OCI-LY7 (cell line): Measurements from ENCODE around the gene PLA2G12A. TPM values are rescaled to one million over a fixed set of nuclear protein-coding genes. Genes with fewer than 3 reads are reported as not detected.

ENCODE experiments used
- BruUV-seq: library from RNA; stranded (reverse); fragments of 400-500 nt; replicated peaks from 2 replicates; lab custom pipeline; 2021; lab: Mats Ljungman, UMichigan
- CTCF ChIA-PET: fragments of 300-600 bp; sonication (Branson Sonifier 250); formaldehyde crosslinking; loops from one replicate; lab custom pipeline; 2022; ENCODE audit warnings: antibody characterized with exemption; ENCODE audit not compliant: unreplicated experiment; lab: Charles Lee
- POLR2A ChIA-PET: fragments of 300-600 bp; sonication (Branson Sonifier 250); formaldehyde crosslinking; loops from one replicate; lab custom pipeline; 2022; ENCODE audit warnings: antibody characterized with exemption; lab: Charles Lee
- DNase-seq: peaks from one replicate; pipeline ENCODE4 v3.0.0-alpha.2; 2015; ENCODE audit warnings: low spot score
- H2AFZ ChIP-seq: fragments of 200-600 bp; sonication (generic), shearing (Covaris generic); 2 replicates; pipeline ENCODE4 v1.6.1; 2014; ENCODE audit warnings: mild to moderate bottlenecking, antibody characterized with exemption, low read length, moderate library complexity
- H3K27ac ChIP-seq: fragments of 200-600 bp; sonication (generic); 2 replicates; pipeline ENCODE4 v1.5.1; 2014; ENCODE audit warnings: mixed run types, low read depth, mild to moderate bottlenecking, moderate library complexity, low read length, inconsistent platforms; ENCODE audit not compliant: poor library complexity, severe bottlenecking
- H3K36me3 ChIP-seq: fragments of 200-600 bp; sonication (generic); 2 replicates; pipeline ENCODE4 v1.6.1; 2014; ENCODE audit warnings: mild to moderate bottlenecking, antibody characterized with exemption, low read length, moderate library complexity, mixed read lengths; ENCODE audit not compliant: insufficient read depth
- H3K4me1 ChIP-seq: fragments of 200-600 bp; sonication (generic); 2 replicates; pipeline ENCODE4 v1.5.1; 2014; ENCODE audit warnings: mild to moderate bottlenecking, low read length; ENCODE audit not compliant: insufficient read depth, poor library complexity, severe bottlenecking
- H3K4me2 ChIP-seq: fragments of 200-600 bp; sonication (generic); 2 replicates; pipeline ENCODE4 v1.6.1; 2014; ENCODE audit warnings: mild to moderate bottlenecking, low read length
- H3K4me3 ChIP-seq: fragments of 200-600 bp; sonication (generic); 2 replicates; pipeline ENCODE4 v1.5.1; 2014; ENCODE audit warnings: mild to moderate bottlenecking, low read depth, low read length; ENCODE audit not compliant: poor library complexity, severe bottlenecking
- H3K79me2 ChIP-seq: fragments of 200-600 bp; sonication (generic); 2 replicates; pipeline ENCODE4 v1.6.1; 2016; ENCODE audit warnings: low read depth, mild to moderate bottlenecking, low read length, moderate library complexity, mixed read lengths; ENCODE audit not compliant: insufficient read depth
- H3K9me2 ChIP-seq: fragments of 200-600 bp; sonication (generic); 2 replicates; pipeline ENCODE4 v1.6.1; 2016; ENCODE audit warnings: mild to moderate bottlenecking, low read length, mixed read lengths; ENCODE audit not compliant: insufficient read depth
- H3K9me3 ChIP-seq: fragments of 200-600 bp; sonication (generic); 2 replicates; pipeline ENCODE4 v1.6.1; 2014; ENCODE audit warnings: mild to moderate bottlenecking, mixed run types, low read length, mixed read lengths
- H4K20me1 ChIP-seq: fragments of 200-600 bp; sonication (generic); 2 replicates; pipeline ENCODE4 v1.6.1; 2014; ENCODE audit warnings: mild to moderate bottlenecking, antibody characterized with exemption, low read length, moderate library complexity, mixed read lengths; ENCODE audit not compliant: insufficient read depth
- EZH2phosphoT487 ChIP-seq: fragments of 200-600 bp; sonication (generic); IDR thresholded peaks from 2 replicates; pipeline ENCODE4 v1.6.1; 2018; ENCODE audit warnings: low read depth, borderline replicate concordance, mild to moderate bottlenecking, mixed run types, antibody characterized with exemption, low read length, moderate library complexity, mixed read lengths
- intact Hi-C: fragments of 100-400 bp; cut with micrococcal nuclease; formaldehyde crosslinking; loops from one replicate; pipeline ENCODE4 v1.10.0; 2022; ENCODE audit not compliant: unreplicated experiment
- total RNA-seq, 2 experiments: library from RNA; depleted of rRNA in 1 of 2; stranded (reverse); fragments of >200 nt in 1 of 2; shearing (Covaris generic) in 1 of 2; gene quantifications; 2 replicates each; pipeline ENCODE4 v1.2.3, GENCODE V29; 2014 to 2022
- TF ChIP-seq, protein P1 (sequence below): fragments of 200-600 bp; sonication (generic); conservative IDR thresholded peaks from 2 replicates; pipeline ENCODE4 v1.5.1; 2014; ENCODE audit warnings: mild to moderate bottlenecking, antibody characterized with exemption, low read length, moderate library complexity, mixed read lengths

Gene PLA2G12A
- total RNA-seq, 2 experiments from 2014 or later, result 18.1 to 35.9 TPM

DNA sequence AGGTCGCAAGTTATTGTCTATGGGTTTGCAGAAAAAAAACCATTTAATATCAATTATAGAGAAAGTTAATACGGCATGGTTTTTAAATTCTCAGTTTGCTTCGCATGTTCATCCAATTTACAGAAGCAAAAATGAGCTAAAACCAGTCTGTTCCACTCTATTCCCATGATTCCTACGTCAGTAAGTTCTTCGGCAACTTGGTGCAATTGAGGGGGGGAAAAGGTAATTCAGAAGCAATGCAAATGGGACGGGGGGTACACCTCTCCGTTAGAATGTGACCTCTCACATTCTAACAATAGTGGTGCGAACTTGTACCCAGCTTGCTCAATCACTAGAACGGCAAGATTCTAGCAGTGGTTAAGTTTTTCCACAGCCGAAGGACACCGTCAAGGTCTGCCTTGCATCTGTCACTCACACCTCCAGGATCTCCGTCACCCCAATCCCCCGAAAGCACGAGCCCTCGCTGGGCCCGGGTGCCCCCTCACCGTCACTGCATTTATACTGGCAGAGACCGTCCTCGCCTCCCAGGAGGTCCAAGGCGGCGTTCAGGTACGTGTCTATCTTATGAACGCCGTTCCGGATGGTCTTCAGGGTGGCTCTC, 653 bp downstream of the PLA2G12A start:
- no peak overlapping the region for H3K27ac ChIP-seq
- H2AFZ ChIP-seq, result peak overlapping the region; percentile 82
- peaks cover 21% of the 10 kb centered on the region for H3K4me1 ChIP-seq
- H3K9me2 ChIP-seq, result no peaks in the 10 kb centered on the region
- BruUV-seq, result no TSS peak
- no peaks in the 10 kb centered on the region for H3K9me3 ChIP-seq
- H3K4me3 ChIP-seq, result peak overlapping the region; percentile 79
- intact Hi-C loops, result loop anchor here (2.0 to 5.0 kb wide), 3 partner anchors 26 to 297 kb away; partner anchors contain the start of genes CASP6, GAR1 and SEC24B
- peaks cover 14% of the 10 kb centered on the region for H3K36me3 ChIP-seq
- no peaks in the 10 kb centered on the region for H4K20me1 ChIP-seq
- CTCF ChIA-PET, result no interaction called here
- POLR2A ChIA-PET, result interaction anchor here (0.7 to 1.2 kb wide), 3 partner anchors 25 to 1165 kb away, joined by 3 to 4 read pairs (median 3); partner anchors contain the start of gene CASP6
- H3K4me2 ChIP-seq, result peak overlapping the region; percentile 88
- no peak for TF ChIP-seq EZH2phosphoT487
- TF ChIP-seq, protein P1, sequence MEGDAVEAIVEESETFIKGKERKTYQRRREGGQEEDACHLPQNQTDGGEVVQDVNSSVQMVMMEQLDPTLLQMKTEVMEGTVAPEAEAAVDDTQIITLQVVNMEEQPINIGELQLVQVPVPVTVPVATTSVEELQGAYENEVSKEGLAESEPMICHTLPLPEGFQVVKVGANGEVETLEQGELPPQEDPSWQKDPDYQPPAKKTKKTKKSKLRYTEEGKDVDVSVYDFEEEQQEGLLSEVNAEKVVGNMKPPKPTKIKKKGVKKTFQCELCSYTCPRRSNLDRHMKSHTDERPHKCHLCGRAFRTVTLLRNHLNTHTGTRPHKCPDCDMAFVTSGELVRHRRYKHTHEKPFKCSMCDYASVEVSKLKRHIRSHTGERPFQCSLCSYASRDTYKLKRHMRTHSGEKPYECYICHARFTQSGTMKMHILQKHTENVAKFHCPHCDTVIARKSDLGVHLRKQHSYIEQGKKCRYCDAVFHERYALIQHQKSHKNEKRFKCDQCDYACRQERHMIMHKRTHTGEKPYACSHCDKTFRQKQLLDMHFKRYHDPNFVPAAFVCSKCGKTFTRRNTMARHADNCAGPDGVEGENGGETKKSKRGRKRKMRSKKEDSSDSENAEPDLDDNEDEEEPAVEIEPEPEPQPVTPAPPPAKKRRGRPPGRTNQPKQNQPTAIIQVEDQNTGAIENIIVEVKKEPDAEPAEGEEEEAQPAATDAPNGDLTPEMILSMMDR, result no peak
- peaks cover 20% of the 10 kb centered on the region; the same call in 1 of the 2 replicates for H3K79me2 ChIP-seq
- DNase-seq, result peak; percentile 14

- no peak overlapping the region for H3K27ac ChIP-seq
- TF ChIP-seq EZH2phosphoT487, result no peak
- TF ChIP-seq, protein P1, result no peak
Observed at GRCh38 chr4:109728385-109728784, 1.5 kb downstream of the PLA2G12A start.

DNA sequence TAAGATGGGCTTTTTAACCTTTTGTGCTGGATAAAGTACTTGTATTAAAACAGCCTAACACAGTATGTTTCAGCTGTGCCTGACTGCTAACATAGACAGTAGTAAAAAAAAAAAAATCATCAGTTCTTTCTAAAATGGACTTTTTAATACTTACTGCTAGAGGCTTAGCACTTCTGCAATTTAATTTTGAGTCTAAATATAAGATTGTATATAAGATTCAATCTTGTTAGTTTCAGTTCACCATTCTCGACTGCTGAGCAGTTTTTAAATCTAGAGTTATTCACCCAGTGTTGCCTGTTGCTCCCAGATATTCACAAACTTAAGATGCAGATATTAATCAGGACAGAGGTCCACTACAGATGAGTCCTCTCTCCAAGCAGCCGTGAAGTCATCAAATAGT, 6.8 kb downstream of the PLA2G12A start:
- peaks cover 27% of the 10 kb centered on the region for H3K36me3 ChIP-seq
- no peaks in the 10 kb centered on the region for H3K9me2 ChIP-seq
- POLR2A ChIA-PET, result interaction anchor here (1.1 to 1.3 kb wide), 2 partner anchors 10 to 13 kb away, joined by 3 to 8 read pairs; no protein-coding TSS in a partner anchor
- peaks cover 12% of the 10 kb centered on the region; the same call in 1 of the 2 replicates for H3K79me2 ChIP-seq
- H4K20me1 ChIP-seq, result no peaks in the 10 kb centered on the region
- TF ChIP-seq, protein P1, result no peak
- TF ChIP-seq EZH2phosphoT487, result no peak
- DNase-seq, result peak; percentile 17
- no peaks in the 10 kb centered on the region; the same call in 1 of the 2 replicates for H3K9me3 ChIP-seq
- H2AFZ ChIP-seq, result no peak overlapping the region
- H3K4me3 ChIP-seq, result no peak overlapping the region
- CTCF ChIA-PET, result no interaction called here
- H3K4me1 ChIP-seq, result peaks cover 17% of the 10 kb centered on the region
- intact Hi-C loops, result no loop called here
- H3K4me2 ChIP-seq, result peak overlapping the region; percentile 44
- H3K27ac ChIP-seq, result peak overlapping the region; percentile 2
- no TSS peak for BruUV-seq

More at GRCh38 chr4:109728385-109728784, 1.5 kb downstream of the PLA2G12A start:
- Histone ChIP-seq H4K20me1 (no peaks in the 10 kb centered on the region), H2AFZ (no peak overlapping the region), H3K79me2 (peaks cover 20% of the 10 kb centered on the region; the same call in 1 of the 2 replicates), H3K36me3 (peaks cover 14% of the 10 kb centered on the region), H3K4me1 (peaks cover 26% of the 10 kb centered on the region), H3K9me2 (no peaks in the 10 kb centered on the region), H3K4me2 (peak overlapping the region; percentile 88), H3K9me3 (no peaks in the 10 kb centered on the region), H3K4me3 (peak overlapping the region; percentile 79)
- DNase-seq, result no peak
- intact Hi-C loops, result loop anchor here (2.0 to 5.0 kb wide), 3 partner anchors 26 to 296 kb away; partner anchors contain the start of genes CASP6, GAR1 and SEC24B
- CTCF ChIA-PET, result no interaction called here
- POLR2A ChIA-PET, result interaction anchor here (1.2 kb wide), 1 partner anchor 25 kb away, joined by 3 read pairs; the partner anchor contains the start of gene CASP6
- TSS peak; percentile 51 for BruUV-seq
